ENCODE results near the gene OR5H15. TPM values are rescaled to one million over a fixed set of nuclear protein-coding genes. Genes with fewer than 3 reads are reported as not detected.
"Not testable (repeated sequence)": the region's sequence is repeated elsewhere in the genome, so short reads cannot be mapped to it uniquely, and the experiment has no call there.

OR5H15 gene
- total RNA-seq (2021; fragmentation: NEBNext Ultra II Directional; extraction: Animal tissue kit (Norgen Biotek cat#: 25700)), result not detected
- long read RNA-seq, result 0 reads

GRCh38 chr3:98166396-98166795 is at the start of gene OR5H15:
OR5H15 (plus strand) TSS chr3:98166696; CDS start chr3:98168700, 2,004 bp downstream.
- no peak for TF ChIP-seq CTCF (IDR thresholded peaks at IDR 0.05)
- H3K27me3 Mint-ChIP-seq (ENCODE audit: insufficient read depth), result no peaks in the 10 kb centered on the region
- no peak within 1 kb of the TSS for H3K27ac Mint-ChIP-seq
- no peaks in the 10 kb centered on the region for H3K36me3 Mint-ChIP-seq (ENCODE audit: low read depth)
- no peaks in the 10 kb centered on the region for H3K4me1 Mint-ChIP-seq (ENCODE audit: low read depth)
- DNase-seq, result no peak
- H3K9me3 Mint-ChIP-seq, result peaks cover 17% of the 10 kb centered on the region
- H3K4me3 Mint-ChIP-seq, result no peak within 1 kb of the TSS

GRCh38 chr3:98130421-98130820 is 36.1 kb upstream of the OR5H15 start, which contains the start of gene OR5H1:
OR5H1 (plus strand) TSS chr3:98130721; CDS start chr3:98132698, 1,977 bp downstream.
- H3K27ac Mint-ChIP-seq, result no peak within 1 kb of the TSS
- TF ChIP-seq CTCF (IDR thresholded peaks at IDR 0.05), result no peak
- no peaks in the 10 kb centered on the region for H3K36me3 Mint-ChIP-seq (ENCODE audit: low read depth)
- no peaks in the 10 kb centered on the region for H3K27me3 Mint-ChIP-seq (ENCODE audit: insufficient read depth)
- DNase-seq, result no peak
- H3K4me3 Mint-ChIP-seq, result no peak within 1 kb of the TSS
- no peaks in the 10 kb centered on the region for H3K4me1 Mint-ChIP-seq (ENCODE audit: low read depth)
- peaks cover 13% of the 10 kb centered on the region for H3K9me3 Mint-ChIP-seq

- H3K4me3 Mint-ChIP-seq, result no peak overlapping the region
- H3K4me1 Mint-ChIP-seq (ENCODE audit: low read depth), result no peaks in the 10 kb centered on the region
These were observed 29.9 kb upstream of the OR5H15 start for GRCh38 chr3:98136631-98137030.

GRCh38 chr3:98137826-98138557 is 28.5 kb upstream of the OR5H15 start:
- H3K27me3 Mint-ChIP-seq (ENCODE audit: insufficient read depth); H3K27ac Mint-ChIP-seq; H3K4me1 Mint-ChIP-seq (ENCODE audit: low read depth); H3K4me3 Mint-ChIP-seq; DNase-seq; H3K36me3 Mint-ChIP-seq (ENCODE audit: low read depth): not testable (repeated sequence)
- peaks cover 26% of the 10 kb centered on the region for H3K9me3 Mint-ChIP-seq

More at GRCh38 chr3:98136631-98137030, 29.9 kb upstream of the OR5H15 start:
- Mint-ChIP-seq H3K9me3 (peaks cover 25% of the 10 kb centered on the region), H3K27ac (no peak overlapping the region), H3K27me3 (ENCODE audit: insufficient read depth) (no peaks in the 10 kb centered on the region), H3K36me3 (ENCODE audit: low read depth) (no peaks in the 10 kb centered on the region)
- DNase-seq, result no peak
- TF ChIP-seq CTCF (IDR thresholded peaks at IDR 0.05), result no peak

- peaks cover 27% of the 10 kb centered on the region for H3K9me3 Mint-ChIP-seq
- H3K27ac Mint-ChIP-seq, result no peak overlapping the region
- no peaks in the 10 kb centered on the region; the same call in 1 of the 2 replicates for H3K27me3 Mint-ChIP-seq (ENCODE audit: insufficient read depth)
- no peak for TF ChIP-seq CTCF (IDR thresholded peaks at IDR 0.05)
- no peak for DNase-seq
- no peaks in the 10 kb centered on the region for H3K4me1 Mint-ChIP-seq (ENCODE audit: low read depth)
- H3K36me3 Mint-ChIP-seq (ENCODE audit: low read depth), result no peaks in the 10 kb centered on the region
- H3K4me3 Mint-ChIP-seq, result no peak overlapping the region
These were observed 26.0 kb upstream of the OR5H15 start for GRCh38 chr3:98140531-98140930.

- Mint-ChIP-seq H3K4me3 (no peak within 1 kb of the TSS), H3K9me3 (peaks cover 13% of the 10 kb centered on the region), H3K4me1 (ENCODE audit: low read depth) (no peaks in the 10 kb centered on the region), H3K36me3 (ENCODE audit: low read depth) (no peaks in the 10 kb centered on the region), H3K27ac (no peak within 1 kb of the TSS), H3K27me3 (ENCODE audit: insufficient read depth) (no peaks in the 10 kb centered on the region; the same call in 1 of the 2 replicates)
- no peak for TF ChIP-seq CTCF (IDR thresholded peaks at IDR 0.05)
- no peak for DNase-seq
These were observed 19.3 kb upstream of the OR5H15 start, which contains the start of gene OR5H14 for GRCh38 chr3:98147179-98147578. OR5H14 (plus strand) TSS chr3:98147479; CDS start chr3:98149386, 1,907 bp downstream.

Data from HFFc6 (cell line).